Keratinocyte (primary cell): Measurements from ENCODE around the gene ZNF653. TPM values are rescaled to one million over a fixed set of nuclear protein-coding genes. Genes with fewer than 3 reads are reported as not detected.

Experiments used
- DNase-seq: peaks from one replicate; pipeline ENCODE4 v3.0.0-alpha.2; 2011; ENCODE audit warnings: low read depth, missing footprints, low spot score
- FAIRE-seq: peaks from 2 replicates; lab custom pipeline; 2011; peaks lifted over from hg19 to GRCh38; lab: Jason Lieb, UNC
- H2AFZ ChIP-seq: 2 replicates; pipeline ENCODE4 v1.6.0; 2012; ENCODE audit warnings: low read length, control low read depth, inconsistent platforms; ENCODE audit not compliant: control insufficient read depth
- H3K27ac ChIP-seq: 2 replicates; pipeline ENCODE4 v1.5.1; 2011; ENCODE audit warnings: low read length; ENCODE audit not compliant: control insufficient read depth, insufficient read depth
- H3K27me3 ChIP-seq: 3 replicates; pipeline ENCODE4 v1.6.0; 2011; ENCODE audit warnings: low read length; ENCODE audit not compliant: control insufficient read depth, insufficient read depth; ENCODE audit errors: extremely low read depth
- H3K36me3 ChIP-seq, 2 experiments: 2 replicates in 1 of 2; 3 replicates in 1 of 2; pipeline ENCODE4 v1.5.1; 2011; ENCODE audit warnings: low read length in 2 of 2, mild to moderate bottlenecking in 1 of 2; ENCODE audit not compliant: control insufficient read depth in 2 of 2, insufficient read depth in 2 of 2; ENCODE audit errors: extremely low read depth in 1 of 2
- H3K4me1 ChIP-seq: 3 replicates; pipeline ENCODE4 v1.5.1; 2011; ENCODE audit warnings: low read length; ENCODE audit not compliant: control insufficient read depth, insufficient read depth; ENCODE audit errors: extremely low read depth
- H3K4me2 ChIP-seq: 3 replicates; pipeline ENCODE4 v1.6.0; 2011; ENCODE audit warnings: low read depth, low read length; ENCODE audit not compliant: control insufficient read depth, insufficient read depth; ENCODE audit errors: extremely low read depth
- H3K4me3 ChIP-seq, 3 experiments: fragments of 200-600 bp in 1 of 3; sonication (generic) in 1 of 3; 2 replicates in 2 of 3; 3 replicates in 1 of 3; pipeline ENCODE4 v1.5.1; 2011 to 2016; ENCODE audit warnings: low read length in 3 of 3, mild to moderate bottlenecking in 3 of 3, control low read depth in 2 of 3, inconsistent platforms in 1 of 3, low read depth in 1 of 3, mixed read lengths in 1 of 3, mixed run types in 1 of 3, moderate library complexity in 1 of 3; ENCODE audit not compliant: control insufficient read depth in 2 of 3, insufficient read depth in 2 of 3; ENCODE audit errors: extremely low read depth in 1 of 3
- H3K79me2 ChIP-seq: 2 replicates; pipeline ENCODE4 v1.6.0; 2012; ENCODE audit warnings: low read length; ENCODE audit not compliant: control insufficient read depth, insufficient read depth
- H3K9ac ChIP-seq: 3 replicates; pipeline ENCODE4 v1.6.0; 2011; ENCODE audit warnings: low read length; ENCODE audit not compliant: control insufficient read depth, insufficient read depth; ENCODE audit errors: extremely low read depth
- H3K9me1 ChIP-seq: 3 replicates; pipeline ENCODE4 v1.6.0; 2011; ENCODE audit warnings: low read length; ENCODE audit not compliant: control insufficient read depth, insufficient read depth; ENCODE audit errors: extremely low read depth
- H3K9me3 ChIP-seq: 2 replicates; pipeline ENCODE4 v1.5.1; 2012; ENCODE audit warnings: low read depth, low read length; ENCODE audit not compliant: control insufficient read depth
- H4K20me1 ChIP-seq: 3 replicates; pipeline ENCODE4 v1.6.0; 2011; ENCODE audit warnings: low read length; ENCODE audit not compliant: control insufficient read depth, insufficient read depth; ENCODE audit errors: extremely low read depth
- CTCF ChIP-seq, 3 experiments: IDR thresholded peaks in 1 of 3; conservative IDR thresholded peaks in 1 of 3; optimal IDR thresholded peaks in 1 of 3; 2 replicates in 2 of 3; 3 replicates in 1 of 3; pipeline versions ENCODE3 to v1.5.1; 2011; ENCODE audit warnings: low read length in 3 of 3, mild to moderate bottlenecking in 3 of 3, moderate library complexity in 2 of 3, control low read depth in 1 of 3, inconsistent platforms in 1 of 3; ENCODE audit not compliant: insufficient read depth in 2 of 3; ENCODE audit errors: extremely low read depth in 1 of 3
- EZH2 ChIP-seq: IDR thresholded peaks from one replicate; pipeline ENCODE4 v1.6.1; 2012; ENCODE audit warnings: inconsistent platforms, mild to moderate bottlenecking, low read length, moderate library complexity
- dilution Hi-C: fragments of 300-500 bp; cut with MboI; formaldehyde crosslinking; loops from one replicate; pipeline ENCODE4 v1.7.0; 2020; ENCODE audit warnings: low sequenced_read_pairs; ENCODE audit not compliant: extremely low pct_ligation_motif_present
- polyA plus RNA-seq, 5 experiments: library from polyadenylated mRNA; depleted of rRNA in 3 of 5; stranded (reverse) in 3 of 5; stranded (forward) in 1 of 5; unstranded in 1 of 5; fragments of >200 nt; gene quantifications; 1 replicate in 1 of 5; 2 replicates in 3 of 5; 3 replicates in 1 of 5; pipeline versions ENCODE4 v1.2.1 to v1.2.3, GENCODE V29; 2011 to 2012; ENCODE audit warnings: missing spikeins in 2 of 5, low read depth in 1 of 5, low replicate concordance in 1 of 5

Gene ZNF653
- polyA plus RNA-seq, 1 donor (not counting 4 experiments of a cell fraction or from before 2014, with no cell fraction given): 3.8 TPM

GRCh38 chr19:11551603-11552235 lies 46.1 kb upstream of the ZNF653 start:
- DNase-seq (no peak), FAIRE-seq (no peak)
- H3K4me3 ChIP-seq: no peak overlapping the region
- H3K27ac ChIP-seq: no peak overlapping the region
- peaks cover 2% of the 10 kb centered on the region for H3K9me1 ChIP-seq
- H3K4me2 ChIP-seq: no peak overlapping the region
- H3K36me3 ChIP-seq: peaks cover 10 to 24% of the 10 kb centered on the region in 2 experiments
- H3K79me2 ChIP-seq: peaks cover 19% of the 10 kb centered on the region
- no peaks in the 10 kb centered on the region for H3K27me3 ChIP-seq
- TF ChIP-seq EZH2 (no peak), CTCF (optimal IDR thresholded peaks at IDR 0.05 in 1 of 3, IDR thresholded peaks at IDR 0.05 in 1 of 3, conservative IDR thresholded peaks at IDR 0.05 in 1 of 3; ENCODE audit: extremely low read depth in 1 of 3, insufficient read depth in 2 of 3, low read length in 3 of 3) (peak; percentile 20 to 55 (median 30))
- no peak overlapping the region for H3K9ac ChIP-seq
- no peaks in the 10 kb centered on the region for H4K20me1 ChIP-seq
- H3K9me3 ChIP-seq: no peaks in the 10 kb centered on the region
- H3K4me1 ChIP-seq: no peaks in the 10 kb centered on the region
- dilution Hi-C loops: no loop called here
- no peak overlapping the region for H2AFZ ChIP-seq

GRCh38 chr19:11550265-11550664 lies 44.6 kb upstream of the ZNF653 start:
- Histone ChIP-seq H4K20me1 (peaks cover 2% of the 10 kb centered on the region), H3K36me3 (peaks cover 7 to 15% of the 10 kb centered on the region in 2 experiments), H2AFZ (no peak overlapping the region), H3K79me2 (peaks cover 4% of the 10 kb centered on the region), H3K4me1 (peaks cover 7% of the 10 kb centered on the region), H3K27me3 (no peaks in the 10 kb centered on the region), H3K9ac (no peak overlapping the region), H3K4me3 (no peak overlapping the region), H3K27ac (no peak overlapping the region), H3K9me3 (no peaks in the 10 kb centered on the region), H3K9me1 (no peaks in the 10 kb centered on the region), H3K4me2 (no peak overlapping the region)
- TF ChIP-seq CTCF (optimal IDR thresholded peaks at IDR 0.05 in 1 of 3, IDR thresholded peaks at IDR 0.05 in 1 of 3, conservative IDR thresholded peaks at IDR 0.05 in 1 of 3; ENCODE audit: extremely low read depth in 1 of 3, insufficient read depth in 2 of 3, low read length in 3 of 3) (no peak), EZH2 (no peak)
- DNase-seq (no peak), FAIRE-seq (no peak)
- dilution Hi-C loops: no loop called here
